HTR-8/SVneo (cell line): ENCODE measurements around the gene EEIG1.
"Not testable (repeated sequence)": the region's sequence is repeated elsewhere in the genome, so short reads cannot be mapped to it uniquely, and the experiment has no call there.

Source experiments
- DNase-seq: peaks from one replicate; pipeline ENCODE4 v3.0.0; 2011; ENCODE audit warnings: low spot score, mixed read lengths; ENCODE audit not compliant: insufficient read length
- FAIRE-seq: peaks from 2 replicates; lab custom pipeline; 2011; peaks lifted over from hg19 to GRCh38; lab: Jason Lieb, UNC

Gene EEIG1

GRCh38 chr9:127980706-127981558, at the start of gene EEIG1:
TSS of gene EEIG1 (minus strand) at chr9:127980989. CDS start at chr9:127980137, 852 bp downstream.
- FAIRE-seq (no peak), DNase-seq (peak; percentile 88)

GRCh38 chr9:128027705-128028104, 46.9 kb upstream of the EEIG1 start:
- no peak for FAIRE-seq

GRCh38 chr9:128026773-128027541, 46.2 kb upstream of the EEIG1 start:
- FAIRE-seq (no peak), DNase-seq (no peak)

More at GRCh38 chr9:128027705-128028104, 46.9 kb upstream of the EEIG1 start:
- DNase-seq: no peak

DNA sequence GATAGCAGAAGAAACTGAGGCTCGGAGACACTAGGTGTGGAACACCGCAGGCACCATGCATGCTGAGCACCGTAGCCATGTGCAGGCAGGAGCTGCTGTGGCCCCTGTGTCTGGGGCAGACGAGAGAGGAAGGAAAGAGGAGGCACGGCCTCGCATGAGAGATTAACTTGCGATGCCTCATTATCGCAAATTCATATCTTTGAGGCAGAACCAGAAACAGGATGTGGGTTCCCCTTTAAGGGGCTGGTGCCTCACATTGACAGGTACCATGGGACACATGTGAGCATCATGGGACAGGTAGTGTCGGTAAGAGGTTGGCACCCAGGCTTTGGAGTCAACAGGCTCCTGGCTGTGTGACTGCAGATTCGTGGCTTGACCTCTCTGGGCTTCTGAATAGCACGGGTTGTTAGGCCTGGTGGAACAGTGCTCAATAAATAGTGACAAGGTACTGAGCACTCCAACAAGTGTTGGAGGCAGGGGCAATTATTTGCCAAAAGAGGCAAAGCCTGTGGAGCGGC, 45.5 kb upstream of the EEIG1 start:
- FAIRE-seq (no peak), DNase-seq (no peak)

DNA sequence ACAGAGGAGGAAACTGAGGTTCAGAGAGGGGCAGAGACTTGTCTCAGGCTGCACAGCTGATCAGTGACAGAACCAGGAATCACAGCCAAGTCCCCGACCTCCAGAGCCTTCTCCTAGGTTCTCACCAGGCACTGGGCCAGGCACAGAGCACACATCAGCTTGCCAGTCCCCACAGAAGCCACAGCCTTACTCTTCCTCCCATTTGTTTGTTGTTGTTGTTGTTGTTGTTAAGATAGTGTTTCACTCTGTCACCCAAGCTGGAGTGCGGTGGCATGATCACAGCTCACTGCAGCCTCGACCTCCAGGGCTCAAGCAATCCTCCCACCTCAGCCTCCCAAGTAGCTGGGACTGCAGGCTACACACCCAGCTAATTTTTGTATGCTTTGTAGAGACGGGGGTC, 44.9 kb upstream of the EEIG1 start:
- no peak for FAIRE-seq
- no peak for DNase-seq

DNA sequence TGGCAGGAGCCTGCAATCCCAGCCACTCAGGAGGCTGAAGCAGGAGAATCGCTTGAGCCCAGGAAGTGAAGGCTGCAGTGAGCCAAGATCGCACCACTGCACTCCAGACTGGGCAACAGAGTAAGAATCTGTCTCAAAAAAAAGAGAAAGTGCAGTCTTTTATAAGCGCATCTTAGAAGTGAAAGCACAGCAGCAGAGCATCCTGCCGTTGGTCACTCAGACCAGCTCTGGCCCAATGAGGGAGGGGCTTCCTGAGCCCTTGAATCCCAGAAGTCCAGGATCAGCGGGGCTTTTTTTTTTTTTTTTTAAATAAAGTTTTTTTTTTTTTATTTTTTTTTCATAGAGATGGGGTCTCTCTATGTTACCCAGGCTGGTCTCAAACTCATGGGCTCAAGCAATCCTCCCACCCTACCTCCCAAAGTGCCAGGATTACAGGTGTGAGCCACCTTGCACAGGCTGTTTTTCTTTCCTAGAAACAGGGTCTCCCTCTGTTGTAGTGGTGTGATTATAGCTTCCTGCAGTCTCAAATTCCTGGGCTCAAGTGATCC, 44.0 kb upstream of the EEIG1 start:
- FAIRE-seq: no peak
- DNase-seq: no peak

GRCh38 chr9:128023671-128024070, 42.9 kb upstream of the EEIG1 start:
- DNase-seq, FAIRE-seq: not testable (repeated sequence)

GRCh38 chr9:128022886-128023285, 42.1 kb upstream of the EEIG1 start:
- DNase-seq: no peak
- FAIRE-seq: no peak

GRCh38 chr9:128021098-128021497, 40.3 kb upstream of the EEIG1 start:
- DNase-seq (no peak), FAIRE-seq (no peak)

- FAIRE-seq (no peak), DNase-seq (no peak)
Observed at GRCh38 chr9:128020692-128021091, 39.9 kb upstream of the EEIG1 start.

GRCh38 chr9:128015696-128016095, 34.9 kb upstream of the EEIG1 start:
- DNase-seq: no peak
- FAIRE-seq: no peak

GRCh38 chr9:128011071-128011817, 30.5 kb upstream of the EEIG1 start:
- no peak for DNase-seq
- no peak for FAIRE-seq

- DNase-seq: no peak
- no peak for FAIRE-seq
Observed at GRCh38 chr9:128009639-128010038, 28.9 kb upstream of the EEIG1 start.

- FAIRE-seq: no peak
- DNase-seq: no peak
Observed at GRCh38 chr9:128008171-128008570, 27.4 kb upstream of the EEIG1 start.

DNA sequence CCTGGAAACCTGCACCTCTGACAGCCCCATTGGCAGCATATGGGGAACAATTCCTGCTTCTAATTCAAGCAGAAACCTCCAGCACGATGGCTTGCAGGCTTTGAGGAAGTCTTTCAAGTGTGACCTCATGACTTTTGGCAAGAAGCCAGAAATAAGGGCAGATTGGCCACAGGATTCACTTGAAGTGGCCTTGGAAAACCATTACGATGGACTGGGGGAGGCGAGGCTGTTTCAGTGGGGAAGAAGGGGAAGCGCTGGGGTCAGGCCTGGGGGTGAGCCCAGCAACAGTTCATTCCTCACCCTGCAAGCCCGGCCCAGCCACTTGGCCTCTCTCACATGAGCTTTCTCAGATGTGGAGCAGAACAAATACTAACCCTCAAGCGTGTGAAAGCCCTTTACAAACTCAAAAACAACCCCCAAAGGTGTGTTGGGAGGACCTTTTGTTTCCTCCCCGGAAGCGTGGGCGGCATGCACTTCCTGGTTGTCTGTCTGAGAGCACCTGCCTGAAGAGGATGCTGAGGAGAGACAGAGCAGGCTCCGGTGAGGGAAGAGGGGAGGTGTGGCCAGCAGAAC, 26.9 kb upstream of the EEIG1 start:
- no peak for DNase-seq
- no peak for FAIRE-seq

GRCh38 chr9:128006332-128006996, 25.7 kb upstream of the EEIG1 start:
- FAIRE-seq (no peak), DNase-seq (no peak)

DNA sequence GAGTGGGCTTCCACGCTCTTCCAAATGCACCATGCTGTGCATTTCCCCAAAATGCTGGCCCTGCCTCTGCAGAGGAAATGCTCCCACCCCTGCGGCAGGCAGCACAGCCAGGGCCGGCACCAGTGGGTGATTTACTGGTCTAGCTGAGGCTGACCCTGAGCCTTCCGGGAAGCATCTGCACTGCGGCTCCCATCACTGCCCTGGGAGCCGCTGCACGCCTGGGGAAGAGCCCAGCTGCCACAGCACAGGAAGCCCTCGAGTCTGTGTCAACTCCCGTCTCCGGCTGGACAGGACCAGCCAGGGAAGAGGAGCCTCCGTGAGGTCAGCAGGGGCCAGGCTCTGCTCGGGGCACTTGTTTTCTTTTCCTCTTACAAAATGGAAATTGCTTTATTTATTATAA, 25.1 kb upstream of the EEIG1 start:
- peak; percentile 35 for DNase-seq
- FAIRE-seq: no peak

DNA sequence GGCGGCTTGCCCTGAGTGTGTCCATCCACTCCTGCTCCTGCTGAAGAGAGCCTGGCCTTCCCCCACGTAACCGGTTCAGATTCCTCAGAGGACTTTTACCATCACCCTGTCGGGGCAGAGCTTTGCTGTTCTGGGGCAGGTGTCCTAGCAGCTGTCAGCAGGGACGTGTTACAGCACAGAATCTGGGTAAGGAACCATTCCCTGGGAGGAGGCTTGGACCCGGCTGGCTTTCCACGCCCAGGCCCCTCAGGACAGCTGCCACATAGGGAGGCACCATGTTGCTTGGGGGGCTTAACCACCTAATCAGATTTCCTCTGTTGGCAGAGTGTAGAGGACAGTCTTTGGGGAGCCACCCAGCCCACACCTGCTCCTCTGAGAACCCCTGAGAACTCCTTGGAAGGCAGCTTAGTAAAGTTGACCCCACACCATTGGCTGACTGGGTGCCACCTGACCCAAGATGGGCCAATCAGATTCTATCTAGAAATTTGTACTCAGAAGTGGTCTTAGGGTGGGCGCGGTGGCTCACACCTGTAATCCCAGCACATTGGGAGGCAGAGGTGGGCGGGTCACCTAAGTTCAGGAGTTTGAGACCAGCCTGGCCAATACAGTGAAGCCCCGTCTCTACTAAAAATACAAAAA, 23.3 kb upstream of the EEIG1 start:
- DNase-seq: no peak
- no peak for FAIRE-seq

DNA sequence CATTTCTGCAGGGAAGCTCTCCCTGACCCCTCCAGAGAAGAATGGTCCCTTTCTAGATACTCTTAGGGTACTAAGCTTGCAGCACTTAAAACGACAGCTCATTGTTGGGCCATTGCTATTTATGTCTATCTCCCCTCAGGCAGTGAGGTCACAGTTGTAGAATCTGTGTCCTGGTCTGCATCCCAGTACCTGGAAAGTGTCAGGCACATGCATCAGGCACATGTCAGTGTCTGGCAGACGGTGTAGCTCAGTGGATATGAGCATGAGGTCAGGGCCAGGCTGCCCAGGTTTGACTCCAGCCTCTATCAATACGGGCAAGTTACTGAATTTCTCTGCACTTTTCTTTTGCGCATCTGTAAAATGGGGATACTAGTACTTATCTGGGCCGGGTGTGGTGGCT, 22.2 kb upstream of the EEIG1 start:
- no peak for DNase-seq
- FAIRE-seq: no peak
